ENCODE results near the gene FAM117B. TPM values are rescaled to one million over a fixed set of nuclear protein-coding genes. Genes with fewer than 3 reads are reported as not detected.

Gene FAM117B
- total and polyA plus RNA-seq, 4 donors, result 0.65 to 3.4 (median 2.4) TPM

DNA sequence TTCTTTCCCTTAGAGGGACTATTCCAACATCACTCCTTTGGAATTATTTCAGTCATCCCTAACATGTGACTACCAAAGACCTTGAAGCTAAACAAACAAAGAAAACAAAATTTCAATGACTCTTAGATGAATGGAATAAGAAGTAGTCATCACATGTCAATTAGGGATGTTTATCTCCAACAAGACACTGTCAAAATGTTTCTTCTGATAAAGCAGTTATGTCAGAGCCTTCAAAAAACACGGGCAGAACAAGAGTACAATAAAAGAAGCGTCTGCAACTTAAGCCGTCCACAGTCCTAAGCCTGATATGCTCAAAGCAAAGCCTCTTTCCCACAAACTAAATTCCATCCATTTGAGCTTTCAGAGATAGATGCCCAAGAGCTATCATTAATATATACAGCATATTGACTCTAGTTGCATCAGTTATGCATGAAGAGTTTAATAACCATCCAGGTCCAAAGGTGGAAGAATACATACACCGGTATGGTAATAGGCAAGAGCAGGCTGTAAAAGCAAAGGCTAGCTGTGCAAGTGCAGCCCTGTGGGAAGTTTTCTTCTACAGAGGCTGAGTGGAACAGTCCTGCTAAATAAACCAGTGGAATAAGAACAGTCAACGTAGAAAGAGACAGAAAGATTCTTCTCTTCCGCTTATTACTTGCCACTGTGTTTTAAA, 138.7 kb downstream of the FAM117B start:
- H3K4me1 ChIP-seq (ENCODE audit: control insufficient read depth in 4 of 4, insufficient read depth in 4 of 4, low read length in 3 of 4), result no peaks in the 10 kb centered on the region
- H3K9ac ChIP-seq (ENCODE audit: low read depth in 1 of 2, low read length in 2 of 2), result no peak overlapping the region
- no peak overlapping the region for H3K4me3 ChIP-seq (ENCODE audit: low read depth in 1 of 3, low read length in 3 of 3)
- WGBS, result 89% methylated on average over 6 of the region's 6 CpGs
- no peaks in the 10 kb centered on the region for H3K36me3 ChIP-seq (ENCODE audit: control insufficient read depth in 4 of 4, insufficient read depth in 3 of 4, low read depth in 1 of 4, low read length in 3 of 4)
- no peaks in the 10 kb centered on the region for H3K9me3 ChIP-seq (ENCODE audit: control insufficient read depth in 4 of 4, low read length in 3 of 4)
- H3K27ac ChIP-seq (ENCODE audit: low read depth in 1 of 2, low read length in 2 of 2), result no peak overlapping the region
- no peak for TF ChIP-seq FOXA1 (IDR thresholded peaks at IDR 0.05)
- no peak for TF ChIP-seq YY1 (IDR thresholded peaks at IDR 0.05)
- no peak for TF ChIP-seq RAD21 (IDR thresholded peaks at IDR 0.05)
- TF ChIP-seq, protein P1, sequence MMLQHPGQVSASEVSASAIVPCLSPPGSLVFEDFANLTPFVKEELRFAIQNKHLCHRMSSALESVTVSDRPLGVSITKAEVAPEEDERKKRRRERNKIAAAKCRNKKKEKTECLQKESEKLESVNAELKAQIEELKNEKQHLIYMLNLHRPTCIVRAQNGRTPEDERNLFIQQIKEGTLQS (IDR thresholded peaks at IDR 0.05), result no peak
- no peak for TF ChIP-seq JUND (IDR thresholded peaks at IDR 0.05)
- TF ChIP-seq, protein P2, sequence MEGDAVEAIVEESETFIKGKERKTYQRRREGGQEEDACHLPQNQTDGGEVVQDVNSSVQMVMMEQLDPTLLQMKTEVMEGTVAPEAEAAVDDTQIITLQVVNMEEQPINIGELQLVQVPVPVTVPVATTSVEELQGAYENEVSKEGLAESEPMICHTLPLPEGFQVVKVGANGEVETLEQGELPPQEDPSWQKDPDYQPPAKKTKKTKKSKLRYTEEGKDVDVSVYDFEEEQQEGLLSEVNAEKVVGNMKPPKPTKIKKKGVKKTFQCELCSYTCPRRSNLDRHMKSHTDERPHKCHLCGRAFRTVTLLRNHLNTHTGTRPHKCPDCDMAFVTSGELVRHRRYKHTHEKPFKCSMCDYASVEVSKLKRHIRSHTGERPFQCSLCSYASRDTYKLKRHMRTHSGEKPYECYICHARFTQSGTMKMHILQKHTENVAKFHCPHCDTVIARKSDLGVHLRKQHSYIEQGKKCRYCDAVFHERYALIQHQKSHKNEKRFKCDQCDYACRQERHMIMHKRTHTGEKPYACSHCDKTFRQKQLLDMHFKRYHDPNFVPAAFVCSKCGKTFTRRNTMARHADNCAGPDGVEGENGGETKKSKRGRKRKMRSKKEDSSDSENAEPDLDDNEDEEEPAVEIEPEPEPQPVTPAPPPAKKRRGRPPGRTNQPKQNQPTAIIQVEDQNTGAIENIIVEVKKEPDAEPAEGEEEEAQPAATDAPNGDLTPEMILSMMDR (IDR thresholded peaks at IDR 0.05; ENCODE audit: low read depth, low read length, missing input control), result no peak
- DNase-seq (ENCODE audit: low spot score), result no peak
- H3K27me3 ChIP-seq (ENCODE audit: control insufficient read depth in 4 of 4, insufficient read depth in 4 of 4, low read length in 3 of 4), result no peaks in the 10 kb centered on the region

DNA sequence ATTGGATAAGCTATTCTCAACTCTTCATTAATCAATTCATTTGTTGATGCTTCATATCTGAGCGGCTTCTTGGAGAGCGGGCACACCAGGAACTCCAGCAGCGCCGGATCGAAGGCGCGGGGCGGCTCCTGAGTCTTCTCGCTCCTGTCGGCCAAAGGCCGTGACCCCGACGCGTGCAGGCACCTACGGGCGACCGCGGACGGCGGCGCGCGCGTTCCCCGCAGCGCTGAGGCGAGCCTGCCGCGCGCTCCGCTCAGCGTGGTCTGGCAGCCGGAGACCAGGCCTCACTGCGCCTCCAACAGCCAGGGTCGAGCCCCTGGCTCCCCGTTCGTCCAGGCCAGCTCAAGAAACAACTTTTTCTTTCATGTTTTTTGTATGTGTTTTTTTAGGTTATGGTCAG, 139.3 kb downstream of the FAM117B start:
- 86% methylated on average over 37 of the region's 37 CpGs for WGBS
- no peaks in the 10 kb centered on the region for H3K9me3 ChIP-seq (ENCODE audit: control insufficient read depth in 4 of 4, low read length in 3 of 4)
- no peaks in the 10 kb centered on the region for H3K27me3 ChIP-seq (ENCODE audit: control insufficient read depth in 4 of 4, insufficient read depth in 4 of 4, low read length in 3 of 4)
- no peak for DNase-seq (ENCODE audit: low spot score)
- H3K36me3 ChIP-seq (ENCODE audit: control insufficient read depth in 4 of 4, insufficient read depth in 3 of 4, low read depth in 1 of 4, low read length in 3 of 4), result no peaks in the 10 kb centered on the region
- no peak overlapping the region for H3K27ac ChIP-seq (ENCODE audit: low read depth in 1 of 2, low read length in 2 of 2)
- TF ChIP-seq JUND (IDR thresholded peaks at IDR 0.05), result no peak
- no peak for TF ChIP-seq NR2F2 (IDR thresholded peaks at IDR 0.05)
- no peak for TF ChIP-seq SP1 (IDR thresholded peaks at IDR 0.05)
- TF ChIP-seq, protein P3, sequence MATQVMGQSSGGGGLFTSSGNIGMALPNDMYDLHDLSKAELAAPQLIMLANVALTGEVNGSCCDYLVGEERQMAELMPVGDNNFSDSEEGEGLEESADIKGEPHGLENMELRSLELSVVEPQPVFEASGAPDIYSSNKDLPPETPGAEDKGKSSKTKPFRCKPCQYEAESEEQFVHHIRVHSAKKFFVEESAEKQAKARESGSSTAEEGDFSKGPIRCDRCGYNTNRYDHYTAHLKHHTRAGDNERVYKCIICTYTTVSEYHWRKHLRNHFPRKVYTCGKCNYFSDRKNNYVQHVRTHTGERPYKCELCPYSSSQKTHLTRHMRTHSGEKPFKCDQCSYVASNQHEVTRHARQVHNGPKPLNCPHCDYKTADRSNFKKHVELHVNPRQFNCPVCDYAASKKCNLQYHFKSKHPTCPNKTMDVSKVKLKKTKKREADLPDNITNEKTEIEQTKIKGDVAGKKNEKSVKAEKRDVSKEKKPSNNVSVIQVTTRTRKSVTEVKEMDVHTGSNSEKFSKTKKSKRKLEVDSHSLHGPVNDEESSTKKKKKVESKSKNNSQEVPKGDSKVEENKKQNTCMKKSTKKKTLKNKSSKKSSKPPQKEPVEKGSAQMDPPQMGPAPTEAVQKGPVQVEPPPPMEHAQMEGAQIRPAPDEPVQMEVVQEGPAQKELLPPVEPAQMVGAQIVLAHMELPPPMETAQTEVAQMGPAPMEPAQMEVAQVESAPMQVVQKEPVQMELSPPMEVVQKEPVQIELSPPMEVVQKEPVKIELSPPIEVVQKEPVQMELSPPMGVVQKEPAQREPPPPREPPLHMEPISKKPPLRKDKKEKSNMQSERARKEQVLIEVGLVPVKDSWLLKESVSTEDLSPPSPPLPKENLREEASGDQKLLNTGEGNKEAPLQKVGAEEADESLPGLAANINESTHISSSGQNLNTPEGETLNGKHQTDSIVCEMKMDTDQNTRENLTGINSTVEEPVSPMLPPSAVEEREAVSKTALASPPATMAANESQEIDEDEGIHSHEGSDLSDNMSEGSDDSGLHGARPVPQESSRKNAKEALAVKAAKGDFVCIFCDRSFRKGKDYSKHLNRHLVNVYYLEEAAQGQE (IDR thresholded peaks at IDR 0.05), result no peak
- no peak for TF ChIP-seq FOXA2 (IDR thresholded peaks at IDR 0.05)
- no peak for TF ChIP-seq HNF4G (IDR thresholded peaks at IDR 0.05)
- no peak for TF ChIP-seq EGR1 (IDR thresholded peaks at IDR 0.05; ENCODE audit: low read depth in 2 of 2)
- TF ChIP-seq, protein P4, sequence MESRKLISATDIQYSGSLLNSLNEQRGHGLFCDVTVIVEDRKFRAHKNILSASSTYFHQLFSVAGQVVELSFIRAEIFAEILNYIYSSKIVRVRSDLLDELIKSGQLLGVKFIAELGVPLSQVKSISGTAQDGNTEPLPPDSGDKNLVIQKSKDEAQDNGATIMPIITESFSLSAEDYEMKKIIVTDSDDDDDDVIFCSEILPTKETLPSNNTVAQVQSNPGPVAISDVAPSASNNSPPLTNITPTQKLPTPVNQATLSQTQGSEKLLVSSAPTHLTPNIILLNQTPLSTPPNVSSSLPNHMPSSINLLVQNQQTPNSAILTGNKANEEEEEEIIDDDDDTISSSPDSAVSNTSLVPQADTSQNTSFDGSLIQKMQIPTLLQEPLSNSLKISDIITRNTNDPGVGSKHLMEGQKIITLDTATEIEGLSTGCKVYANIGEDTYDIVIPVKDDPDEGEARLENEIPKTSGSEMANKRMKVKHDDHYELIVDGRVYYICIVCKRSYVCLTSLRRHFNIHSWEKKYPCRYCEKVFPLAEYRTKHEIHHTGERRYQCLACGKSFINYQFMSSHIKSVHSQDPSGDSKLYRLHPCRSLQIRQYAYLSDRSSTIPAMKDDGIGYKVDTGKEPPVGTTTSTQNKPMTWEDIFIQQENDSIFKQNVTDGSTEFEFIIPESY (IDR thresholded peaks at IDR 0.05), result no peak
- TF ChIP-seq, protein P1 (IDR thresholded peaks at IDR 0.05), result no peak
- no peak for TF ChIP-seq GABPA (IDR thresholded peaks at IDR 0.05 in 1 of 2, conservative IDR thresholded peaks at IDR 0.05 in 1 of 2)
- TF ChIP-seq TAF1 (conservative IDR thresholded peaks at IDR 0.05), result no peak
- TF ChIP-seq, protein P2 (IDR thresholded peaks at IDR 0.05; ENCODE audit: low read depth, low read length, missing input control), result no peak
- no peak for TF ChIP-seq RAD21 (IDR thresholded peaks at IDR 0.05)
- TF ChIP-seq HNF4A (conservative IDR thresholded peaks at IDR 0.05), result no peak
- no peak for TF ChIP-seq YY1 (IDR thresholded peaks at IDR 0.05)
- TF ChIP-seq, protein P5, sequence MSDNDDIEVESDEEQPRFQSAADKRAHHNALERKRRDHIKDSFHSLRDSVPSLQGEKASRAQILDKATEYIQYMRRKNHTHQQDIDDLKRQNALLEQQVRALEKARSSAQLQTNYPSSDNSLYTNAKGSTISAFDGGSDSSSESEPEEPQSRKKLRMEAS (IDR thresholded peaks at IDR 0.05), result no peak
- no peak for TF ChIP-seq FOXA1 (IDR thresholded peaks at IDR 0.05)
- H3K9ac ChIP-seq (ENCODE audit: low read depth in 1 of 2, low read length in 2 of 2), result no peak overlapping the region
- no peaks in the 10 kb centered on the region for H3K4me1 ChIP-seq (ENCODE audit: control insufficient read depth in 4 of 4, insufficient read depth in 4 of 4, low read length in 3 of 4)
- peak overlapping the region in 1 of 3 donors; percentile 18 for H3K4me3 ChIP-seq (ENCODE audit: low read depth in 1 of 3, low read length in 3 of 3)
